Measurements from ENCODE around the gene EYS. TPM values are rescaled to one million over a fixed set of nuclear protein-coding genes. Genes with fewer than 3 reads are reported as not detected.
A peak's percentile ranks its signal among the peaks of the same experiment; 100 is the strongest.

EYS gene
- total RNA-seq, 2 experiments from 2014 or later, result not detected

- H3K27me3 Mint-ChIP-seq (ENCODE audit: low read depth), result no peaks in the 10 kb centered on the region
- no peak overlapping the region for H3K27ac Mint-ChIP-seq
- no peaks in the 10 kb centered on the region for H3K36me3 Mint-ChIP-seq (ENCODE audit: low read depth)
- no peak overlapping the region for H3K4me3 Mint-ChIP-seq
- CTCF ChIA-PET, result no interaction called here
- H3K9me3 Mint-ChIP-seq, result no peaks in the 10 kb centered on the region
- H3K4me1 Mint-ChIP-seq (ENCODE audit: low read depth), result no peaks in the 10 kb centered on the region
- intact Hi-C loops (cut with micrococcal nuclease), result no loop called here
- DNase-seq, result no peak
Observed at GRCh38 chr6:64293298-64293697, 1413.7 kb downstream of the EYS start.

DNA sequence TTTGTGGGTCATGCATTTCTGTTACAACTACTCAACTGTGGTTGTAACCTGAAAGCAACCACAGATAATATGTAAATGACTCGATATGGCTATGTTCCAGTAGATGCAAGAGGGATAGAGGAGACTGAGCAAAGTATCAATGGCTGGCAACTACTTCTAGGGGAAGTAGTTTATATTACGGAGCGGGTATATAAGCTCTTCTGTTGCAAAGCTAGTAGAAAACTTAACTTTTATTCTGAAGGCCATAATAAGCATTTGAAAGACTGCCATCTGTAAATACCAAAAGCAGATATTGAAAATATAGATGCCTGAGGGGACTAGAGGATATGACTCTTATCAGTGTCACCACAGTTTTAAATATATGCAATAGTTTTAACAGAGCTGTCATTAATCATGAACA lies 1416.2 kb downstream of the EYS start:
- intact Hi-C loops (cut with micrococcal nuclease), result no loop called here
- DNase-seq, result no peak
- Mint-ChIP-seq H3K4me1 (ENCODE audit: low read depth) (no peaks in the 10 kb centered on the region), H3K36me3 (ENCODE audit: low read depth) (no peaks in the 10 kb centered on the region), H3K9me3 (no peaks in the 10 kb centered on the region), H3K4me3 (no peak overlapping the region), H3K27ac (no peak overlapping the region), H3K27me3 (ENCODE audit: low read depth) (no peaks in the 10 kb centered on the region)
- CTCF ChIA-PET, result interaction anchor here (0.6 kb wide), 1 partner anchor 72 kb away, joined by 3 read pairs; no protein-coding TSS in a partner anchor

DNA sequence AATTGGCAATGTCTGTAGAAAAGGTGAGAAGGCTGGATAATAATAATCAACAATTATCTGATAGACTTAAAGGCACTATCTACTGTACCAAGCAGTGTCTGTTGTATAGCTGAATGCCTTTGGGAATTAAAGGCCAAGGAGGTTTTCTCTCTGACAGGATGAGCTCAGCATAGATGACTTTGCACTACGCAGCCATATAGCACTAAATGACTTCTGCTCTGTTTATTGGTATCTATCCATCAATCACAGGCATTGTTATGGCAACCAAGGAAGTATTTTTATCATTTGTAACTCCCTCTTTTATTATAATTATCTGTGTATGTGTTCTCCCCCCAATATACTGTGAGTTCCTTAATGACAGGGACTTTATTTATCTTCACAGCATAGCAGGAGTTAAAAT lies 1417.1 kb downstream of the EYS start:
- intact Hi-C loops (cut with micrococcal nuclease), result no loop called here
- no peak for DNase-seq
- H3K4me3 Mint-ChIP-seq, result no peak overlapping the region
- CTCF ChIA-PET, result no interaction called here
- H3K36me3 Mint-ChIP-seq (ENCODE audit: low read depth), result no peaks in the 10 kb centered on the region
- H3K4me1 Mint-ChIP-seq (ENCODE audit: low read depth), result no peaks in the 10 kb centered on the region
- H3K9me3 Mint-ChIP-seq, result peaks cover 6% of the 10 kb centered on the region
- no peaks in the 10 kb centered on the region for H3K27me3 Mint-ChIP-seq (ENCODE audit: low read depth)
- H3K27ac Mint-ChIP-seq, result no peak overlapping the region

DNA sequence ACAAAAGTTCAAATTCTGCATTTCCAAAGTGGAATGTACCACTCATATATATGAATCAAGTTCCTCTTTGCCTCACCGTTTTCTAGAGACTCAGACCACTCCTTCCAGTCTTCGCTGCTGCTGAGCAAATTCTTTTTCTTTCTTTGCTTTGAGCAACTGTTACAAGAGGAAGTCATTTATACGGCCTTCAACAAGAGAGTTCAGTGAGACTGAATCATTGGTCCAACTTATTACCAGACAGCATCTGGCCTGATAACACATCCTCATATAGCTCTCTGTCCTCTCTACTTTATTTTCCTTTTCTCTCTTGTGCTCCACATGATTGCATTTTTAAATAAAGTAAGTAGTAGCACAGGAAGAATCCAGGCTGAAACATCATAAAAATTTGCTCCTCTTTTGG lies 1418.7 kb downstream of the EYS start:
- Mint-ChIP-seq H3K9me3 (peaks cover 10% of the 10 kb centered on the region), H3K27ac (no peak overlapping the region), H3K4me1 (ENCODE audit: low read depth) (no peaks in the 10 kb centered on the region), H3K36me3 (ENCODE audit: low read depth) (no peaks in the 10 kb centered on the region), H3K4me3 (no peak overlapping the region), H3K27me3 (ENCODE audit: low read depth) (no peaks in the 10 kb centered on the region)
- no peak for DNase-seq
- intact Hi-C loops (cut with micrococcal nuclease), result no loop called here
- CTCF ChIA-PET, result no interaction called here

DNA sequence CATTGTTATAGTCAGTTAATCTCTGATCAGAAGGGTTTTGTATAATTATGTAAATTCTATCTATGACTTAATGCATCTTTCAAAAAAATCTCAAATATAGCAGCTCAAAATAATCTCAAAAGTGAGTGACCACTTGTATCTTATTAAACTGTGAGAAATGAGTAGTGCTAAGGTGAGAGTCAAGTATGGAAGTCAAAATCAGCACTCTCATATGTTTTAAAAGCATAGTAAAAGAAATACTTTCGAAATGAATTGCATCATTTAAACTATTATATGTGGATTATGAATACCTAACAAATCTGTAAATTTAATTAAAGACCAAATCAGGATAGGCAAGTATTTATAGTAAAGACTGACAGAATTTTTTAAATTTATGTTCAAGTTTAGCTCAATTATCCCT lies 1425.9 kb downstream of the EYS start:
- intact Hi-C loops (cut with micrococcal nuclease), result no loop called here
- Mint-ChIP-seq H3K4me1 (ENCODE audit: low read depth) (no peaks in the 10 kb centered on the region), H3K27ac (no peak overlapping the region), H3K36me3 (ENCODE audit: low read depth) (no peaks in the 10 kb centered on the region), H3K27me3 (ENCODE audit: low read depth) (peaks cover 3% of the 10 kb centered on the region), H3K9me3 (peaks cover 11% of the 10 kb centered on the region), H3K4me3 (no peak overlapping the region)
- CTCF ChIA-PET, result no interaction called here
- no peak for DNase-seq

- H3K4me3 Mint-ChIP-seq, result no peak overlapping the region
- no peaks in the 10 kb centered on the region for H3K36me3 Mint-ChIP-seq (ENCODE audit: low read depth)
- peak; percentile 20 for DNase-seq
- CTCF ChIA-PET, result no interaction called here
- intact Hi-C loops (cut with micrococcal nuclease), result no loop called here
- H3K9me3 Mint-ChIP-seq, result peaks cover 11% of the 10 kb centered on the region
- no peaks in the 10 kb centered on the region for H3K4me1 Mint-ChIP-seq (ENCODE audit: low read depth)
- peaks cover 3% of the 10 kb centered on the region for H3K27me3 Mint-ChIP-seq (ENCODE audit: low read depth)
- no peak overlapping the region for H3K27ac Mint-ChIP-seq
Observed at GRCh38 chr6:64280569-64280968, 1426.5 kb downstream of the EYS start.

GRCh38 chr6:64270083-64270482 lies 1436.9 kb downstream of the EYS start:
- Mint-ChIP-seq H3K9me3 (no peaks in the 10 kb centered on the region), H3K27me3 (ENCODE audit: low read depth) (no peaks in the 10 kb centered on the region), H3K4me1 (ENCODE audit: low read depth) (no peaks in the 10 kb centered on the region), H3K36me3 (ENCODE audit: low read depth) (no peaks in the 10 kb centered on the region), H3K27ac (no peak overlapping the region), H3K4me3 (no peak overlapping the region)
- intact Hi-C loops (cut with micrococcal nuclease), result no loop called here
- DNase-seq, result no peak
- CTCF ChIA-PET, result no interaction called here

GRCh38 chr6:64266351-64266821 lies 1440.6 kb downstream of the EYS start:
- CTCF ChIA-PET, result no interaction called here
- no peaks in the 10 kb centered on the region for H3K9me3 Mint-ChIP-seq
- H3K36me3 Mint-ChIP-seq (ENCODE audit: low read depth), result no peaks in the 10 kb centered on the region
- H3K27me3 Mint-ChIP-seq (ENCODE audit: low read depth), result no peaks in the 10 kb centered on the region
- DNase-seq, result no peak
- intact Hi-C loops (cut with micrococcal nuclease), result no loop called here
- H3K27ac Mint-ChIP-seq, result no peak overlapping the region
- H3K4me3 Mint-ChIP-seq, result no peak overlapping the region
- no peaks in the 10 kb centered on the region for H3K4me1 Mint-ChIP-seq (ENCODE audit: low read depth)

GRCh38 chr6:64263778-64264177 lies 1443.2 kb downstream of the EYS start:
- CTCF ChIA-PET, result no interaction called here
- Mint-ChIP-seq H3K27me3 (ENCODE audit: low read depth) (no peaks in the 10 kb centered on the region), H3K27ac (no peak overlapping the region), H3K36me3 (ENCODE audit: low read depth) (no peaks in the 10 kb centered on the region), H3K4me1 (ENCODE audit: low read depth) (no peaks in the 10 kb centered on the region), H3K4me3 (no peak overlapping the region), H3K9me3 (no peaks in the 10 kb centered on the region)
- no peak for DNase-seq
- intact Hi-C loops (cut with micrococcal nuclease), result no loop called here

GRCh38 chr6:64259372-64259771 lies 1447.7 kb downstream of the EYS start:
- Mint-ChIP-seq H3K4me3 (no peak overlapping the region), H3K36me3 (ENCODE audit: low read depth) (no peaks in the 10 kb centered on the region), H3K27ac (no peak overlapping the region), H3K27me3 (ENCODE audit: low read depth) (no peaks in the 10 kb centered on the region), H3K4me1 (ENCODE audit: low read depth) (no peaks in the 10 kb centered on the region), H3K9me3 (no peaks in the 10 kb centered on the region)
- intact Hi-C loops (cut with micrococcal nuclease), result no loop called here
- no peak for DNase-seq
- CTCF ChIA-PET, result no interaction called here

GRCh38 chr6:64258752-64259151 lies 1448.3 kb downstream of the EYS start:
- Mint-ChIP-seq H3K4me1 (ENCODE audit: low read depth) (no peaks in the 10 kb centered on the region), H3K9me3 (no peaks in the 10 kb centered on the region)
- intact Hi-C loops (cut with micrococcal nuclease), result no loop called here

GRCh38 chr6:64258302-64258701 lies 1448.7 kb downstream of the EYS start:
- H3K4me3 Mint-ChIP-seq, result no peak overlapping the region
- DNase-seq, result no peak
- no peaks in the 10 kb centered on the region for H3K9me3 Mint-ChIP-seq
- H3K27me3 Mint-ChIP-seq (ENCODE audit: low read depth), result no peaks in the 10 kb centered on the region
- H3K4me1 Mint-ChIP-seq (ENCODE audit: low read depth), result no peaks in the 10 kb centered on the region
- no peaks in the 10 kb centered on the region for H3K36me3 Mint-ChIP-seq (ENCODE audit: low read depth)
- no peak overlapping the region for H3K27ac Mint-ChIP-seq
- intact Hi-C loops (cut with micrococcal nuclease), result no loop called here
- CTCF ChIA-PET, result interaction anchor here (0.7 kb wide), 1 partner anchor 9 kb away, joined by 3 read pairs; no protein-coding TSS in a partner anchor

More at GRCh38 chr6:64258752-64259151, 1448.3 kb downstream of the EYS start:
- H3K4me3 Mint-ChIP-seq, result no peak overlapping the region
- no peaks in the 10 kb centered on the region for H3K27me3 Mint-ChIP-seq (ENCODE audit: low read depth)
- no peaks in the 10 kb centered on the region for H3K36me3 Mint-ChIP-seq (ENCODE audit: low read depth)
- CTCF ChIA-PET, result no interaction called here
- DNase-seq, result no peak
- no peak overlapping the region for H3K27ac Mint-ChIP-seq

GRCh38 chr6:64257586-64257985 lies 1449.4 kb downstream of the EYS start:
- no peak for DNase-seq
- no peaks in the 10 kb centered on the region for H3K27me3 Mint-ChIP-seq (ENCODE audit: low read depth)
- no peak overlapping the region for H3K27ac Mint-ChIP-seq
- CTCF ChIA-PET, result interaction anchor here (0.7 kb wide), 1 partner anchor 10 kb away, joined by 3 read pairs; no protein-coding TSS in a partner anchor
- no peaks in the 10 kb centered on the region for H3K36me3 Mint-ChIP-seq (ENCODE audit: low read depth)
- no peaks in the 10 kb centered on the region for H3K4me1 Mint-ChIP-seq (ENCODE audit: low read depth)
- intact Hi-C loops (cut with micrococcal nuclease), result no loop called here
- H3K4me3 Mint-ChIP-seq, result no peak overlapping the region
- no peaks in the 10 kb centered on the region for H3K9me3 Mint-ChIP-seq

- no peaks in the 10 kb centered on the region for H3K9me3 Mint-ChIP-seq
- no peaks in the 10 kb centered on the region for H3K36me3 Mint-ChIP-seq (ENCODE audit: low read depth)
- H3K27ac Mint-ChIP-seq, result no peak overlapping the region
- intact Hi-C loops (cut with micrococcal nuclease), result no loop called here
- CTCF ChIA-PET, result no interaction called here
- DNase-seq, result no peak
- H3K27me3 Mint-ChIP-seq (ENCODE audit: low read depth), result no peaks in the 10 kb centered on the region
- no peak overlapping the region for H3K4me3 Mint-ChIP-seq
- no peaks in the 10 kb centered on the region for H3K4me1 Mint-ChIP-seq (ENCODE audit: low read depth)
Observed at GRCh38 chr6:64256483-64256882, 1450.5 kb downstream of the EYS start.

Data from activated naive CD4-positive, alpha-beta T cell treated with anti-CD3 and anti-CD28 coated beads for 36 hours (primary cell).